ENCODE data around the gene OLIG3.

The OLIG3 gene

DNA sequence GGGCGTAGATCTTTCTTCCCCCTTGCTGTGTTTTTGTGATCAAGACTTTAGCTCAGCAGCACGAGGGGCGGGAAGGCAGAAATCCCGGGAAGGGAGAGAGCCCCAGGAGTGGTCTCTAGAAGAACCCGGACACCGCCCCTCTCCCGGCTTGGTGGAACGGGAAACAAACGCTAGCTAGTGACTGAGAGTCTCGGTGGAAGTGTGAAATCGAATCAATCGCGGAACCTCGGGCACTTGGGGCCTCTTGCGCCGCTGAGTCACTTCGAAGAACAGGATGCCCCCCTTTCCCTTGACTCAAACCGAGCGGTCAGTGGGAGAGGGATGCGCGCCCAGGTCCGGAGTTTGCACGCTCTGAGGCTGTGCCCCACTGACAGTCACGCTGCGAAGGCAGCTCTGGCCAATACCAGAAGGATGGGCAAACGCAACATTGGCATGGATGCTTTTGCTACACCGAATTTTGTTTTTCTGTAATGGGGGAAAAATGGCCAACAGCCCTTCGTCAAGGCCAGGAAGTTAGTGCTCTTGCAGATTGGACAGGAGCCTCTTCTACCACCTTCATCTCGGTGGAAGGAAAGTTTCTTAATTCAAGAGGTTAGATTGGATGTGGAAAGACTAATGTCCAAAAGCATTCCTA lies 1.6 kb upstream of the OLIG3 start:
- peak in 1 of 2 experiments; percentile 52 for DNase-seq

GRCh38 chr6:137494988-137495702 lies 951 bp upstream of the OLIG3 start:
- peak in 1 of 2 experiments; percentile 48 for DNase-seq

- peak; percentile 94 to 97 for DNase-seq
These were observed 766 bp downstream of the OLIG3 start for GRCh38 chr6:137493218-137494038.

GRCh38 chr6:137492289-137493217 lies 1.6 kb downstream of the OLIG3 start:
- no peak for DNase-seq

- no peak for DNase-seq
These were observed 2.7 kb downstream of the OLIG3 start for GRCh38 chr6:137491478-137491877.

GRCh38 chr6:137490961-137491360 lies 3.2 kb downstream of the OLIG3 start:
- DNase-seq = no peak

GRCh38 chr6:137490006-137490905 lies 3.9 kb downstream of the OLIG3 start:
- DNase-seq = no peak

DNA sequence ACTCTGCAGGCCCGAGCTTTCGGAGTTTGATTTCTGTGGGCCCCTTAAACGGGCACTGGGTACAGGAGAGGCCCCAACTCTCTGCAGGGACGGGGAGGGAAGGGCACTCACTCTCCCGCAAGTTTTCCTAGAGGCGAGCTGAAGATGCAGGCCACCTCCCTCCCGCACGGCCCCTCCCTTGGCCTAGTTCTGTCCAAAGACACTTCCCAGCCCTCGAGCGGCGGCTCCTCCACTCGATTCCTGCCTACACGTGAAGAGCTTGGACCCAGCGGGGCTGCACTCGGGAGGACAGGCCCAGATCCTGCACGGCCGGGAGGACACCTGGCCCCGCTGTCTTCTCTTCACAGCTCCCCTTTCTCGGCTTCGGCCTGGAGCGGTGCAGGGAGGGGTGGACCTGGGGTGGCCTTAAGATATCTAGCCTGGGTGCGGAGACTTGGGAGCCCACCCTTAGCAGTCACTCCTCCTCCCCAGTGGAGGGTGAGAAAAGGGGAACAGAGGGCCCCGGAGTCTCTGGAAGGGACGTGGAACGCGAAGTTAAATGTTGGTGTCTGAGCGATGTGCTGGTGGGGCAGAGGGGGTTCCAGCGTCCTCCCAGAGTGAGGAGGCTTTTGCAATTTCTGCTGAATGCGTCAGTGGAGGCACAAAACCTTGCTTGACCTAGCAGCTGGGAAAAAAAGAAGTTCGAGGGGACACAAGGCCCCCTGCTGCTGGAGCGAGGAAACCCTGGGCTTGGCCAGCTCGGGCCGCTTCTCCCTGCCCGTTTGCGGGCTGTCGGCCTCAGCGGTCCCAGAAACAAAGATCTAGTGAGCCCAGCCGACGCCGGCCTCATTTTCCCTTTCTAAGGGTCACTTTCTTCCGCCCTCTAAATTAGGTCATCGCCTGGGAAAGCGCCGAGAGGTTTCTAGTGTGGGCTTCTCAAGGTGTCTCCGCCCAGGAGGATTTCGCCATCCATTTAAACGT lies 4.9 kb downstream of the OLIG3 start:
- no peak for DNase-seq

DNA sequence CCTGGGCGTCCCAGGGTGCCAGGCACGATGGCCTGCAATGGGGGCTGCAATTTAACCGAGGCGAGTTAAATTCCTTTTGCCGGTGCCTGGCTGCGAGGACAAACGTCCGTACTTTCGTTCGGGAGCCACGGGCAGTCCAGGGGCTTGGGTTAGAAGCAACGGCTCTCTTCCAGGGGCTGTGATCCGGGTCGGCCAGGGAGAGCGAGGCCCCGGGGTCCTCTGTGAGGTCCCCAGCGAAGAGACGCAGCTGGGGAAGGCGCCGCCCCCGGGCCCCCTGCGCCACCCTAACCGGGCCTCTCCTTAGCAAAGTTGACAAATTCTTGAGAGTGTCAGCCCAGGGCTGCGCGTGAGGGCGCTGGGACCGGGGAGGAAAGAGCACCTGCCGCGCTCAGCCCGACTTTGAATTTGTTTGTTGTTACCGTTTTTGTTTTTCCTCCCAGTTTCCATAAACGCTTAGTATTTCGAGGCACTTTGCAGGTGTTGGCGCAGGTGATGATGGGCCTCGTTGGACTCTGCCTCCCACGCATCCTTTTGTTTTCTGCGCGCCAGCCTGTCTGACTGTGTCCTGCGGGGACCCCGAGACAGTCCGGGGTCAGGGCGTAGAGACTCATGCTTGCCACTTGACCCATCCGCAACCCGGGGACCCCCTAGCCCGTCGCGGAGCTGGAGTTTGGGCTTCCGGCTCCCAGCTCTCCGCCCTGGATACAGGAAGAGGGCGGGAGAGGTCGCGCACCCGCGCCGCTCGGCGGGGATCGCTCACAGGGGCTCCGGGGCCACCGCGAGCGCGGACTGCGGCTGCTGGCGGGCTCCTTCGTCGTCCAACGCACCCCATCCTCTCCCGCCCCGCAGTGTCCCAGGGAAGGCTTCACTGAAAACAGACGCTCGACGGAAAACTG lies 5.8 kb downstream of the OLIG3 start:
- no peak for DNase-seq

GRCh38 chr6:137487869-137488149 lies 6.4 kb downstream of the OLIG3 start:
- DNase-seq = no peak

- no peak for DNase-seq
These were observed 6.9 kb downstream of the OLIG3 start for GRCh38 chr6:137487181-137487868.

GRCh38 chr6:137486416-137486815 lies 7.8 kb downstream of the OLIG3 start:
- no peak for DNase-seq

- no peak for DNase-seq
These were observed 13.8 kb downstream of the OLIG3 start for GRCh38 chr6:137480431-137480830.

DNA sequence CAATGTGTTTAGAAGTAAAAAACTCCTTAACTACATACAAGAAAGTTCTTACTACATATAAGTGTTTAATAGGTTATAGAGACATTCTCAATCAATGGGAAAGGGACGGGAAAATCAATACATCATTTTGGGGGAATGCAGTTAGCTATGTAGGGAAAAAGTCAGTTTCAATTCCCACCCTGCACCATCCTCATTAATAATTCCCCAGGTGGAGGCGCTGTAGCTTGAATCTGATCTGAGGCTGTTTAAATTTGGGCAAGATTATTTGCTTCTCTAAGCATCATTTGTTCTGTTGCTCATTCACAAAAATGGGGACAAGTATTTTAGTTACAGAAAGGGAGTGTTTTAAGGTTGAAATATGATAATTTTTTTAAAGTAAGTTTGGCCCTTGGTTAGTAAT lies 19.1 kb downstream of the OLIG3 start:
- DNase-seq = no peak

GRCh38 chr6:137473598-137473997 lies 20.6 kb downstream of the OLIG3 start:
- no peak for DNase-seq

- DNase-seq = no peak
These were observed 21.5 kb downstream of the OLIG3 start for GRCh38 chr6:137472641-137473137.

DNA sequence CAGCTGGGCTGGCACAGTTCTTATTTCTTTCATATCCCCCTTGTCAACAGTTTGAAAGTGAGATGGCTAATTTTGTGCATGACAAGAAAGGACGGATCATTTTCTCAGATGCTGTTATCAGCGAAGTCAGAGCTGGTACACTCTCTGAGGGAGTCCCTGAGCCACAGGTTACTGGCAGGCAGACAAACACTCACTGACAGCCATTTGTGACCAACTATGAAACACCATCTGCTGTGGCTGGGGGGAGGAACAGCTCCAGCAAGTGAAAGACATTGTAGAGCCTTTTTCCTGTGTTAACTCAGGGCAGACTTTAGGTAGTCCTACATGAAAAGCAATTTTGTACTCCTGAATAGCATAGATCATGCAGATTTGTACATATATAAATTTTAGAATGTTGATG lies 22.2 kb downstream of the OLIG3 start:
- DNase-seq = peak; percentile 38 to 76

- no peak for DNase-seq
These were observed 22.7 kb downstream of the OLIG3 start for GRCh38 chr6:137471497-137471896.

GRCh38 chr6:137467211-137467610 lies 27.0 kb downstream of the OLIG3 start:
- no peak for DNase-seq

Data from NCI-H524 (cell line).